ACC112 (cell line): ENCODE data around the gene CSF1.
A peak's percentile ranks its signal among the peaks of the same experiment; 100 is the strongest.
"Not testable (repeated sequence)": the region's sequence is repeated elsewhere in the genome, so short reads cannot be mapped to it uniquely, and the experiment has no call there.

Experiments used
- H2AFZ ChIP-seq: fragments of 200-600 bp; sonication (generic); one replicate; pipeline ENCODE4 v1.6.0; 2017; ENCODE audit warnings: antibody characterized with exemption, low read length; ENCODE audit not compliant: unreplicated experiment
- H3K27ac ChIP-seq: fragments of 200-600 bp; sonication (generic); 2 replicates; pipeline ENCODE4 v1.5.1; 2014; ENCODE audit warnings: low read depth, mild to moderate bottlenecking, antibody characterized with exemption, low read length, moderate library complexity
- H3K27me3 ChIP-seq: fragments of 200-600 bp; sonication (generic); 2 replicates; pipeline ENCODE4 v1.6.1; 2014; ENCODE audit warnings: mild to moderate bottlenecking, antibody characterized with exemption, low read length, moderate library complexity, mixed read lengths; ENCODE audit not compliant: insufficient read depth
- H3K36me3 ChIP-seq: fragments of 200-600 bp; sonication (generic); 2 replicates; pipeline ENCODE4 v1.6.1; 2016; ENCODE audit warnings: mild to moderate bottlenecking, antibody characterized with exemption, low read length, moderate library complexity, mixed read lengths; ENCODE audit not compliant: insufficient read depth
- H3K4me1 ChIP-seq: fragments of 200-600 bp; sonication (generic); one replicate; pipeline ENCODE4 v1.6.1; 2016; ENCODE audit warnings: low read length, mixed read lengths; ENCODE audit not compliant: insufficient read depth, unreplicated experiment, control insufficient read depth
- H3K4me3 ChIP-seq: fragments of 200-600 bp; sonication (generic); 2 replicates; pipeline ENCODE4 v1.5.1; 2014; ENCODE audit warnings: mild to moderate bottlenecking, low read depth, low read length
- H3K79me2 ChIP-seq: fragments of 200-600 bp; sonication (generic); one replicate; pipeline ENCODE4 v1.6.0; 2016; ENCODE audit warnings: low read length; ENCODE audit not compliant: control insufficient read depth, unreplicated experiment, insufficient read depth

The CSF1 gene, protein sequence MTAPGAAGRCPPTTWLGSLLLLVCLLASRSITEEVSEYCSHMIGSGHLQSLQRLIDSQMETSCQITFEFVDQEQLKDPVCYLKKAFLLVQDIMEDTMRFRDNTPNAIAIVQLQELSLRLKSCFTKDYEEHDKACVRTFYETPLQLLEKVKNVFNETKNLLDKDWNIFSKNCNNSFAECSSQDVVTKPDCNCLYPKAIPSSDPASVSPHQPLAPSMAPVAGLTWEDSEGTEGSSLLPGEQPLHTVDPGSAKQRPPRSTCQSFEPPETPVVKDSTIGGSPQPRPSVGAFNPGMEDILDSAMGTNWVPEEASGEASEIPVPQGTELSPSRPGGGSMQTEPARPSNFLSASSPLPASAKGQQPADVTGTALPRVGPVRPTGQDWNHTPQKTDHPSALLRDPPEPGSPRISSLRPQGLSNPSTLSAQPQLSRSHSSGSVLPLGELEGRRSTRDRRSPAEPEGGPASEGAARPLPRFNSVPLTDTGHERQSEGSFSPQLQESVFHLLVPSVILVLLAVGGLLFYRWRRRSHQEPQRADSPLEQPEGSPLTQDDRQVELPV

DNA sequence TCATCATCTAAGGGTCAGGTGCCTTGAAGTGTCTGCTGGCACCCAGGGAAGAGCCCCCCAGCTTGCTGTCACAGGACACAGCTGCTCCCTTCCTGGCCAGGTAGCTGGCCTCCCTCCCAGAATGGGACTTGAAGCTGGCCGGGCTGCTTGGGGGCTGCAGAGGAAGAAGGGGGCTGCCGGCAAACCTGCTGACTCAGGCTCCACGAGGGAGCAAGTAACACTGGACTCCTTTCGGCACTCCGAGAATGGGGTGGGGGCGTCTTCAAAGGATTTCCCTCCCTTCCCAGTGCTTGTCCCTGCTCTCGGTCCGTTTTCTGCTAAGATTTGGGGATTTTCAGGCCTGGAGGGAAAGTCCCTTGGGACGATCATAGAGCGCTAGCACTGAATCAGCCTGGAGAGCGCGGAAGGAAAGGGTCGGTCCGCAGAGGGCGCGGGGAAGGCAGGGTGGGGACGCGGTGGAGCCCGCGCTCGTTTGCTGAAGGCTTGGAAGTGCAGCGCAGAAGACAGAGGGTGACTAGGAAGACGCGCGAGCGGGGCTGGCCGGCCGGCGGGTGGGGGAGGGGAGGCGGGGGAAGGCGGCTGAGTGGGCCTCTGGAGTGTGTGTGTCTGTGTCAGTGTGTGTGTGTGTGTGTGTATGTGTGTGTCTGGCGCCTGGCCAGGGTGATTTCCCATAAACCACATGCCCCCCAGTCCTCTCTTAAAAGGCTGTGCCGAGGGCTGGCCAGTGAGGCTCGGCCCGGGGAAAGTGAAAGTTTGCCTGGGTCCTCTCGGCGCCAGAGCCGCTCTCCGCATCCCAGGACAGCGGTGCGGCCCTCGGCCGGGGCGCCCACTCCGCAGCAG is at the start of gene CSF1:
Gene CSF1 (plus strand): TSS at position 727 of the 840 bp plus-strand sequence. CDS start 175 bp downstream, outside the sequence.
- Histone ChIP-seq H3K27ac (peak within 1 kb of the TSS; percentile 38; the same call in 1 of the 2 replicates), H3K79me2 (peaks cover 48% of the 10 kb centered on the region), H3K27me3 (no peaks in the 10 kb centered on the region), H2AFZ (peak within 1 kb of the TSS; percentile 21), H3K4me1 (peaks cover 34% of the 10 kb centered on the region), H3K4me3 (peak within 1 kb of the TSS; percentile 97), H3K36me3 (peaks cover 3% of the 10 kb centered on the region)

DNA sequence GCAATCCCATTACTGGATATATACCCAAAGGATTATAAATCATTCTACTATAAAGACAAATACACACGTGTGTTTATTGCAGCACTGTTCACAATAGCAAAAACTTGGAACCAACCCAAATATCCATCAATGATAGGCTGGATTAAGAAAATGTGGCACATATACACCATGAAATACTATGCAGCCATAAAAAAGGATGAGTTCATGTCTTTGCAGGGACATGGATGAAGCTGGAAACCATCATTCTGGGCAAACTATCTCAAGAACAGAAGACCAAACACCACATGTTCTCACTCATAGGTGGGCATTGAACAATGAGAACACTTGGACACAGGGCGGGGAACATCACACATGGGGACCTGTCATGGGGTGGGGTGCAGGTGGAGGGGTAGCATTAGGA is 49.0 kb upstream of the CSF1 start:
- H2AFZ ChIP-seq, H3K79me2 ChIP-seq, H3K4me1 ChIP-seq, H3K4me3 ChIP-seq, H3K27ac ChIP-seq, H3K36me3 ChIP-seq, H3K27me3 ChIP-seq: not testable (repeated sequence)

DNA sequence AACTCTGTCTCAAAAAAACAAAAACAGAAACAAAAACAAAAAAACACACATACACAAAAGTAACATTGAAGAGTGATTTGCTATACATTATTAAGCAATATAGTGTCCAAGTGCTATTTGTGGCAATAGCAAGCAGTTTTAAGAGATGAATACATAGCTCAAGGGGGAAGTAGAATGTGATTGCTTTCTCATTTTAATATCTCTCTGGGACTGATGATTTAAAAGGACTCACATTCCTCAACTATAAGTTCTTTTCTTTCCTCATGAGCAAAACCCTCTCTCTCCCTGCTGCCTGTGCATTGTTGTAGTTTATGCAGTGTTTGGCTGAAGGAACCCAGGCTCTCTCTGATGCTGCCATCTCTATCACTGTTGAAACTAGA is 47.0 kb upstream of the CSF1 start:
- no peaks in the 10 kb centered on the region for H3K79me2 ChIP-seq
- peak overlapping the region; percentile 63 for H3K4me3 ChIP-seq
- no peaks in the 10 kb centered on the region for H3K36me3 ChIP-seq
- peak overlapping the region; percentile 82 for H2AFZ ChIP-seq
- H3K27ac ChIP-seq = peak overlapping the region; percentile 4; the same call in 1 of the 2 replicates
- no peaks in the 10 kb centered on the region for H3K27me3 ChIP-seq
- H3K4me1 ChIP-seq = peaks cover 6% of the 10 kb centered on the region

DNA sequence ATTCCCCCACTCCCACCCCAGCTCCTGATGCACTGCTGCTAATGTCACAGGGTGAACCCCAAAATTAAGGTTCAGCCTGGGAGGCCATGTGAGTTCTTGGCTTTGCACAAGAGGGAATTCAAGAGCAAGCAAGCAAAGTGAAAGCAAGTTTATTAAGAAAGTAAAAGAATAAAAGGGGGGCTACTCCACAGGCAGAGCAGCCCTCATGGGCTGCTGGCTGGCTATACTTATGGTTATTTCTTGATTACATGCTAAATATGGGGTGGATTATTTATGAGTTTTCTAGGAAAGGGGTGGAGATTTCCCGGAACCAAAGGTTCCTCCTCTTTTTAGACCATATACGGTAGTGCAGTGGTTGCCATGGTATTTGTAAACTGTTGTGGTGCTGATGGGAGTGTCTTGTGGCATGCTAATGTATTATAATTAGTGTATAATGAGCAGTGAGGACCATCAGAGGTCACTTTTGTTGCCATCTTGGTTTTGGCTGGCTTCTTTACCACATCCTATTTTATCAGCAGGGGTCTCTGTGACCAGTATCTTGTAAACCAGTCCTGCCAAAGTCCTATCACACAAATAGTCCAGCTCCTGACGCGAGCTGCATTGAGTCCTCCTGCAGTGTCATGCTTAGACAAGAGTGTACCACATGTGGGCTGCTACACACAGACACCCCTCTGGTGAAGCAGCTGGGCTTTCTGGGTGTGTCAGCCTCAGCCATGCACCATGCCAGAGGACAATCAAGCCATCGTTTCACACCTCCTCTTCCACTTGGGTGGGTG is 46.4 kb upstream of the CSF1 start:
- Histone ChIP-seq H3K36me3 (no peaks in the 10 kb centered on the region), H3K4me3 (peak overlapping the region; percentile 63), H3K79me2 (no peaks in the 10 kb centered on the region), H2AFZ (peak overlapping the region; percentile 82), H3K4me1 (peaks cover 6% of the 10 kb centered on the region), H3K27me3 (no peaks in the 10 kb centered on the region), H3K27ac (peak overlapping the region; percentile 37; the same call in 1 of the 2 replicates)

DNA sequence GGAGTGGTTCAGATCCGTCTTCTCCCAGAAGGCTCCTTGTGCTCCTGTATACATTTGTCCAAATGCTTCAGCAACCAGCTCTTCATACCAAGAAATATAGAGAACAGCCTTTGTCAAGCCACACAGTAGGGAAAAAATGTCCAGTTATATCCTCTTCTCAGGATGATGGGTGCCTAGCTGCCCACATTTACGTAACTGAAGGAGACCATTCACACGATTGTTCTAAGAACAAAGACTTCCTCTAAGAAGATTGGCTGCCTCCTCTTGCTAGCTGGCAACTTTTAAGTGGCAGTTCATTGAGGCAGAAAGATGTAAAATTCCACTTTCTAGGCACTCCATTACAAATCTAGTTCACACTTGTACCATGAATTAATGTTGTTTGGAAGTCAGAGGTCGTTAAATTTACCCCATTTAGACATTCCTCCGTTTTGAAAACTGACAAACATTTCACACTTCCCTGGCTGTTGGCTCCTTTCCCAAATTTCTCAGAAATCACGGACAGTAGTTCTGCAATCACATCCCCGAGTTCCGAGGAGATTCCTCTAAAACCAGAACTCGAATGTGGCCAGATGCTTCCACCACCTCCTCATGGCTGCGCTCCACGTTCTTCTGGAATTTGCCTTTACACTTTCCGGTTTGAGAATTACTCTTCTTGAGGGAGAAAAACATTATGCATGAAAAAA is 45.6 kb upstream of the CSF1 start:
- no peak overlapping the region for H3K4me3 ChIP-seq
- no peaks in the 10 kb centered on the region for H3K36me3 ChIP-seq
- no peaks in the 10 kb centered on the region for H3K79me2 ChIP-seq
- H3K4me1 ChIP-seq = peaks cover 6% of the 10 kb centered on the region
- no peaks in the 10 kb centered on the region for H3K27me3 ChIP-seq
- H2AFZ ChIP-seq = no peak overlapping the region
- no peak overlapping the region for H3K27ac ChIP-seq

DNA sequence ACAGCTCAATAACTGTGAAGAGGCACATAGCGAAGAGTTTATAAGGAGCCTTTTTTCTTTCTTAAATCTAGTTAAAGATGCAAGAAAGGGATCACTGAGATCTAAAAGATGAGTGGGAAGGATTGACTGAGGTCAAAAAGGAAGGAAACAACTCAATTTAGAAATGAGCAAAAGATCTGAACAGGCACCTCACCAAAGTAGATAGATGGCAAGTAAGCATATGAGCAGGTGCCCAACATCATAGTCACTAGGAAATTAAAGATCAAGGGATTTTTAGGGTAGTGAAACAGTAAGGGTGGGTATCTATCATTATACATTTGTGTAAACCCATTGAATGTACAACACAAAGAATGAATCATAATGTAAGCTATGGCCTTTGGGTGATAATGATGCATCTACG is 44.6 kb upstream of the CSF1 start:
- Histone ChIP-seq H3K4me1 (peaks cover 7% of the 10 kb centered on the region), H3K36me3 (no peaks in the 10 kb centered on the region), H3K4me3 (no peak overlapping the region), H2AFZ (no peak overlapping the region), H3K27me3 (no peaks in the 10 kb centered on the region), H3K27ac (no peak overlapping the region), H3K79me2 (no peaks in the 10 kb centered on the region)

DNA sequence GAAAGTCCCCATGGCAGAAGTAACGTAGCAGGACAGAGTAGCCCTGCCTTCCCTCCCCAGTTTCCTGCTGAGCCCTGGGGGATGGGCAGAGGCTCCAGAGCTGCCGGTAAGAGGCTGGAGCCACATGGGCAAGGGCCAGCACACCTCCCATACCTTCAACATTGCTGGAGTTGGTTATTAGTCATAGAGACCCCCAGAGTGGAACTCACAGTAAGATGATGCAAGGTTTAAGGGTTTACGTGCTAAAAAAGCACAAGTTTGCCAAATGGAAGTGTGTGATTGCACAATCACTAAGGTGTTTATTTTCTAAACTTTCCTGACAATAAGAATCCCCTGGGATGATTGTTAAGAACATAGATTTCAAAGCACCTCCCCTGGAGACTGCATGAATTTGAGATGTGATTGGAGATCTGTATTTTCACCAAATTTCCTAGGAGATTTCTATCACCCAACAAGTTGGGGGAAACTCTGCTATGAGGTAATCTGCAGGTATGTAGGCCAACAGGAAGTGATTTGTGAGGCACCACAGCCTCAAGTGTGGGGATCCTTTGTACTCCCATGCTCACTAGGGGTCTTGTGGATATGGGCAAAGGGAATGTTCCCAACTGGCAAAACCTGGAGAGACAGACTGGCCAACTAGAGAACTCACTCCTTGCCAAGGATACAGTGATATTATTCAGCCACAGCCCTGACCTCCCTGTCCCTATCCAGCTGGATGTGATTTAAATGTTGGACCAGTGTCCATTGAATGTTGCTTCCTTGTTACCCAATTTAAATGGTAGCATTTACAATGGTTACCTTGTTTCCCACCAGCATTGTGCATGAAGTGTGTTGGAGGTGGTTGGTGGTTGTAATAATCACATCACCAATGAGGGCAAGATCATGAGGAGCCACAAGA is 37.1 kb upstream of the CSF1 start:
- Histone ChIP-seq H3K4me3 (peak overlapping the region; percentile 23; the same call in 1 of the 2 replicates), H3K36me3 (no peaks in the 10 kb centered on the region), H2AFZ (peak overlapping the region; percentile 11), H3K27ac (peak overlapping the region; percentile 68), H3K4me1 (peaks cover 52% of the 10 kb centered on the region), H3K79me2 (no peaks in the 10 kb centered on the region), H3K27me3 (no peaks in the 10 kb centered on the region)

DNA sequence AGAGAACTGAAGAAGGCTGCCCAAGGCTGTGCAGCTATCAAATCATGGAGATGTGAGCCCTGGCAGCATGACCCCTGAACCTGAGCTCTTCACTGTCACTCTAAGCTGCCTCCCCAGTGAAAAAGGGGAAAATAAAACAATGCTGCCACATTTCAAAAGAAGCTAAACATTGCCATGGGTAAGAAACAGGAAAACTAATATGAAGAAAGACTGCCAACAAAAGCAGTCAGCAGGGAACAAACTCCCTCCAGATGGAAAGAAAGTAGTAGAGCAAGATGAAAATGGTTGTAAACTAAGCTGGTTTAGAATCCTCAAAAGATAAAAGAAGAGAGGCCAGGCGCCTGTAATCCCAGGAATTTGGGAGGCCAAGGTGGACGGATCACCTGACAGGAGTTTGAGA is 36.2 kb upstream of the CSF1 start:
- H3K27ac ChIP-seq = peak overlapping the region; percentile 68
- H3K79me2 ChIP-seq = no peaks in the 10 kb centered on the region
- no peak overlapping the region for H3K4me3 ChIP-seq
- H3K4me1 ChIP-seq = peaks cover 52% of the 10 kb centered on the region
- no peaks in the 10 kb centered on the region for H3K36me3 ChIP-seq
- H3K27me3 ChIP-seq = no peaks in the 10 kb centered on the region
- H2AFZ ChIP-seq = no peak overlapping the region

DNA sequence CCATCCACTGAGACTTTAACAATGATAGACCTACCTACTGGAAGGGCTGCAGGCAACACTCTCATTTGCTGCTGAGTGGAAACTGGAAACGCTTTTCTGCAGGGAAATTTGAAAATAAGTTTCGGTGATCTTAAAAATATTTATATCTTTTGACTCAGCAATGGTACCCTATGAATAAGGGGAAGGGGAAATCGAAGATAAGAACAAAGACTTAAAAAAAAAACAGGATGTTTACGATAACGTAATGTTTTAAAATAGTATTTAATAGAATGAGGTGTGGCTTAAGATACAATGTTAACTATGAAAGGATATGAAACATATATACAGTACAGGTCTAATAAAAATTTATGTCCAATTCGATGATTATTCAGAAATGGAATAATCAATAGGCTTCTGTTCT is 34.8 kb upstream of the CSF1 start:
- no peak overlapping the region for H2AFZ ChIP-seq
- no peaks in the 10 kb centered on the region for H3K27me3 ChIP-seq
- no peak overlapping the region for H3K4me3 ChIP-seq
- H3K4me1 ChIP-seq = peaks cover 52% of the 10 kb centered on the region
- H3K79me2 ChIP-seq = no peaks in the 10 kb centered on the region
- no peaks in the 10 kb centered on the region for H3K36me3 ChIP-seq
- peak overlapping the region; percentile 90; the same call in 1 of the 2 replicates for H3K27ac ChIP-seq
